H1 (cell line): ENCODE measurements around the gene ARHGAP26. TPM values are rescaled to one million over a fixed set of nuclear protein-coding genes. Genes with fewer than 3 reads are reported as not detected.

Experiments
- EGR1 ChIP-seq: IDR thresholded peaks from 2 replicates; pipeline ENCODE4 v1.6.1; 2011; ENCODE audit warnings: low read depth, low read length, borderline replicate concordance
- EP300 ChIP-seq, 2 experiments: IDR thresholded peaks; 1 replicate in 1 of 2; 2 replicates in 1 of 2; pipeline ENCODE4 v1.6.1; 2011 to 2012; ENCODE audit warnings: low read depth in 2 of 2, low read length in 2 of 2, mild to moderate bottlenecking in 2 of 2, borderline replicate concordance in 1 of 2, inconsistent platforms in 1 of 2, moderate library complexity in 1 of 2
- JUN ChIP-seq: IDR thresholded peaks from 2 replicates; pipeline ENCODE4 v1.6.1; 2011; ENCODE audit warnings: low read depth, mild to moderate bottlenecking, improper control_type of control experiment, low read length
- RFX5 ChIP-seq: IDR thresholded peaks from 2 replicates; pipeline ENCODE4 v1.6.1; 2011; ENCODE audit warnings: low read depth, low read length, improper control_type of control experiment, borderline replicate concordance
- polyA plus RNA-seq, 7 experiments: library from polyadenylated mRNA; depleted of rRNA in 3 of 7; stranded (reverse) in 5 of 7; unstranded in 2 of 7; fragments of >200 nt in 5 of 7; fragments of 200-250 nt in 2 of 7; gene quantifications; 1 replicate in 5 of 7; 2 replicates in 1 of 7; 4 replicates in 1 of 7; pipeline versions ENCODE4 v1.2.1 to v1.2.3, GENCODE V29; 2011 to 2013; ENCODE audit warnings: missing spikeins in 2 of 7, mixed read lengths in 2 of 7
- total RNA-seq: library from RNA; stranded (reverse); fragmentation: NEBNext Ultra II Directional; extraction: Animal tissue kit (Norgen Biotek cat#: 25700); gene quantifications from 2 replicates; pipeline ENCODE4 v1.2.1, GENCODE V29; 2021
- TF ChIP-seq, protein P1 (sequence below): IDR thresholded peaks from 2 replicates; pipeline ENCODE4 v1.6.1; 2012; ENCODE audit warnings: low read length, inconsistent platforms

Gene ARHGAP26
- total and polyA plus RNA-seq, 2 of the 8 experiments (the other 6 are each of a cell fraction or from before 2014, with no cell fraction given), result 7.1 to 24.8 TPM

- TF ChIP-seq, protein P1, sequence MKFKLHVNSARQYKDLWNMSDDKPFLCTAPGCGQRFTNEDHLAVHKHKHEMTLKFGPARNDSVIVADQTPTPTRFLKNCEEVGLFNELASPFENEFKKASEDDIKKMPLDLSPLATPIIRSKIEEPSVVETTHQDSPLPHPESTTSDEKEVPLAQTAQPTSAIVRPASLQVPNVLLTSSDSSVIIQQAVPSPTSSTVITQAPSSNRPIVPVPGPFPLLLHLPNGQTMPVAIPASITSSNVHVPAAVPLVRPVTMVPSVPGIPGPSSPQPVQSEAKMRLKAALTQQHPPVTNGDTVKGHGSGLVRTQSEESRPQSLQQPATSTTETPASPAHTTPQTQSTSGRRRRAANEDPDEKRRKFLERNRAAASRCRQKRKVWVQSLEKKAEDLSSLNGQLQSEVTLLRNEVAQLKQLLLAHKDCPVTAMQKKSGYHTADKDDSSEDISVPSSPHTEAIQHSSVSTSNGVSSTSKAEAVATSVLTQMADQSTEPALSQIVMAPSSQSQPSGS, result no peak
- TF ChIP-seq JUN, result no peak
- TF ChIP-seq EP300 (IDR thresholded peaks at IDR 0.05; ENCODE audit: borderline replicate concordance in 1 of 2, low read depth in 2 of 2, low read length in 2 of 2), result no peak
- no peak for TF ChIP-seq RFX5
- TF ChIP-seq EGR1, result no peak
These were observed 276.9 kb downstream of the ARHGAP26 start (continued) for GRCh38 chr5:143047091-143047490.
